A673 (cell line): ENCODE measurements around the gene NGEF. TPM values are rescaled to one million over a fixed set of nuclear protein-coding genes. Genes with fewer than 3 reads are reported as not detected.

Source experiments
- BruUV-seq: library from RNA; stranded (reverse); fragments of 400-500 nt; replicated peaks from 2 replicates; lab custom pipeline; 2021; lab: Mats Ljungman, UMichigan
- CTCF ChIA-PET: fragments of 300-600 bp; sonication (Branson Sonifier 250); formaldehyde crosslinking; loops from one replicate; lab custom pipeline; 2022; ENCODE audit warnings: antibody characterized with exemption; lab: Charles Lee
- POLR2A ChIA-PET: fragments of 300-600 bp; sonication (Branson Sonifier 250); formaldehyde crosslinking; loops from one replicate; lab custom pipeline; 2022; ENCODE audit warnings: antibody characterized with exemption; ENCODE audit not compliant: low non-redundant PET; lab: Charles Lee
- DNase-seq: peaks from one replicate; pipeline ENCODE4 v3.0.0-alpha.2; 2015; ENCODE audit warnings: low spot score
- H3K27ac ChIP-seq: fragments of 200-600 bp; sonication (generic); 2 replicates; pipeline ENCODE4 v1.5.1; 2016; ENCODE audit warnings: mixed run types, low read depth, mild to moderate bottlenecking, mixed read lengths, antibody characterized with exemption, low read length; ENCODE audit not compliant: poor library complexity, severe bottlenecking
- H3K27me3 ChIP-seq: fragments of 200-600 bp; sonication (generic); replicated peaks from 2 replicates; pipeline ENCODE4 v1.6.1; 2017; ENCODE audit warnings: mixed run types, low read depth, mild to moderate bottlenecking, mixed read lengths, antibody characterized with exemption, low read length; ENCODE audit not compliant: insufficient read depth, poor library complexity
- H3K36me3 ChIP-seq: fragments of 200-600 bp; sonication (generic); 2 replicates; pipeline ENCODE4 v1.6.1; 2016; ENCODE audit warnings: mixed run types, mild to moderate bottlenecking, mixed read lengths, antibody characterized with exemption, low read length; ENCODE audit not compliant: insufficient read depth, poor library complexity, severe bottlenecking
- H3K4me1 ChIP-seq: fragments of 200-600 bp; sonication (generic); 2 replicates; pipeline ENCODE4 v1.6.1; 2017; ENCODE audit warnings: mixed run types, mild to moderate bottlenecking, mixed read lengths, antibody characterized with exemption, low read length; ENCODE audit not compliant: insufficient read depth, poor library complexity, severe bottlenecking
- H3K4me3 ChIP-seq: fragments of 200-600 bp; sonication (generic); 2 replicates; pipeline ENCODE4 v1.5.1; 2016; ENCODE audit warnings: low read depth, mixed run types, mild to moderate bottlenecking, mixed read lengths, low read length; ENCODE audit not compliant: poor library complexity, severe bottlenecking
- H3K9me3 ChIP-seq: fragments of 200-600 bp; sonication (generic); 2 replicates; pipeline ENCODE4 v1.6.1; 2016; ENCODE audit warnings: mixed run types, low read depth, mild to moderate bottlenecking, mixed read lengths, antibody characterized with exemption, low read length; ENCODE audit not compliant: poor library complexity, severe bottlenecking
- EZH2 ChIP-seq: fragments of 200-600 bp; sonication (generic); IDR thresholded peaks from 2 replicates; pipeline ENCODE4 v1.6.1; 2017; ENCODE audit warnings: borderline replicate concordance, low read depth, mild to moderate bottlenecking, mixed read lengths, antibody characterized with exemption, low read length; ENCODE audit not compliant: poor library complexity, severe bottlenecking
- intact Hi-C: fragments of 100-400 bp; cut with micrococcal nuclease; formaldehyde crosslinking; loops from one replicate; pipeline ENCODE4 v1.10.0; 2022; ENCODE audit not compliant: unreplicated experiment
- total RNA-seq: library from RNA; stranded (reverse); gene quantifications from 2 replicates; pipeline ENCODE4 v1.2.3, GENCODE V29; 2021
- TF ChIP-seq, protein P1 (sequence below): fragments of 300-800, 200-600 bp; sonication (generic); conservative IDR thresholded peaks from 2 replicates; pipeline ENCODE4 v1.5.1; 2017; ENCODE audit warnings: low read depth, mild to moderate bottlenecking, antibody characterized with exemption, low read length, moderate library complexity, mixed read lengths

The NGEF gene
- total RNA-seq, 1 experiment from 2014 or later = 0.69 TPM

DNA sequence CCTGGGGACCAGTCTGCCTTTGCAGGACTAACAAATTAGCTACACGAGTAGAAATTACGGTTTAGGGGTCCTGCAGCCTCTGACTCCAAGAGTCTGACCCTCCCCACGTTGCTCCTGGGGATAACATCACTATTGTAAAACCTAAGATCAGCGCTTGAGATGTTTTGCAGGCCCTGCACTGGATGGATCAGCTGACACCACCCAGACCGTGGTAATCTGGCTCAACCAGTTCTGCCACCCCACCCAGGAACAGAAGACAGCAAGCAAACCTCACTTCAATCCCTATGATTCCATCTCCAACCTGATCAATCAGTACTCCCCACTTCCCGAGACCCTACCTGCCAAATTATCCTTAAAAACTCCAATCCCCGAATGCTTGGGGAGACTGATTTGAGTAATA is 31.7 kb downstream of the NGEF start:
- Histone ChIP-seq H3K4me3 (no peak overlapping the region), H3K27me3 (no peaks in the 10 kb centered on the region), H3K36me3 (no peaks in the 10 kb centered on the region), H3K9me3 (no peaks in the 10 kb centered on the region), H3K4me1 (no peaks in the 10 kb centered on the region), H3K27ac (no peak overlapping the region)
- no peak for DNase-seq
- TF ChIP-seq EZH2 = no peak
- TF ChIP-seq, protein P1, sequence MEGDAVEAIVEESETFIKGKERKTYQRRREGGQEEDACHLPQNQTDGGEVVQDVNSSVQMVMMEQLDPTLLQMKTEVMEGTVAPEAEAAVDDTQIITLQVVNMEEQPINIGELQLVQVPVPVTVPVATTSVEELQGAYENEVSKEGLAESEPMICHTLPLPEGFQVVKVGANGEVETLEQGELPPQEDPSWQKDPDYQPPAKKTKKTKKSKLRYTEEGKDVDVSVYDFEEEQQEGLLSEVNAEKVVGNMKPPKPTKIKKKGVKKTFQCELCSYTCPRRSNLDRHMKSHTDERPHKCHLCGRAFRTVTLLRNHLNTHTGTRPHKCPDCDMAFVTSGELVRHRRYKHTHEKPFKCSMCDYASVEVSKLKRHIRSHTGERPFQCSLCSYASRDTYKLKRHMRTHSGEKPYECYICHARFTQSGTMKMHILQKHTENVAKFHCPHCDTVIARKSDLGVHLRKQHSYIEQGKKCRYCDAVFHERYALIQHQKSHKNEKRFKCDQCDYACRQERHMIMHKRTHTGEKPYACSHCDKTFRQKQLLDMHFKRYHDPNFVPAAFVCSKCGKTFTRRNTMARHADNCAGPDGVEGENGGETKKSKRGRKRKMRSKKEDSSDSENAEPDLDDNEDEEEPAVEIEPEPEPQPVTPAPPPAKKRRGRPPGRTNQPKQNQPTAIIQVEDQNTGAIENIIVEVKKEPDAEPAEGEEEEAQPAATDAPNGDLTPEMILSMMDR = no peak
- intact Hi-C loops = no loop called here
- BruUV-seq = no TSS peak
- POLR2A ChIA-PET = no interaction called here
- CTCF ChIA-PET = no interaction called here

DNA sequence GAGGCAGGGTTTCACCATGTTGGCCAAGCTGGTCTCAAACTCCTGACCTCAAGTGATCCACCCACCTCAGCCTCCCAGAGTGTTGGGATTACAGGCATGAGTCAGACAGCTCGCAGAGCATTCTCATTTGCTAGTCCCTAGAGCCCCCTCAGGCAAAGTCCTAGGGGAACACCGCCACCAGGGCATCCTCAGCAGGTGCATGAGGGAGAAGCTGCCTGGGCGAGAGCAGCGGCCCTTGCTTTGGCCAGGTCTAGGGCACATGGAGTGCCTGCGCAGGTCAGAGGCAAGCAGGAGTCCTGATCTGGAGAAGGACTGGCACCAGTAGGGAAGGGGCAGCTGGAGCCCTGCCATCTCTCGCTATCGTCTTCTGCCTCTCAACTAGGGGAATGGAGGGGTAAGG is 32.4 kb downstream of the NGEF start:
- Histone ChIP-seq H3K9me3 (no peaks in the 10 kb centered on the region), H3K36me3 (no peaks in the 10 kb centered on the region), H3K27me3 (no peaks in the 10 kb centered on the region), H3K27ac (no peak overlapping the region), H3K4me3 (no peak overlapping the region), H3K4me1 (no peaks in the 10 kb centered on the region)
- CTCF ChIA-PET = no interaction called here
- TF ChIP-seq, protein P1 = no peak
- TF ChIP-seq EZH2 = no peak
- POLR2A ChIA-PET = no interaction called here
- intact Hi-C loops = no loop called here
- no TSS peak for BruUV-seq
- DNase-seq = no peak

DNA sequence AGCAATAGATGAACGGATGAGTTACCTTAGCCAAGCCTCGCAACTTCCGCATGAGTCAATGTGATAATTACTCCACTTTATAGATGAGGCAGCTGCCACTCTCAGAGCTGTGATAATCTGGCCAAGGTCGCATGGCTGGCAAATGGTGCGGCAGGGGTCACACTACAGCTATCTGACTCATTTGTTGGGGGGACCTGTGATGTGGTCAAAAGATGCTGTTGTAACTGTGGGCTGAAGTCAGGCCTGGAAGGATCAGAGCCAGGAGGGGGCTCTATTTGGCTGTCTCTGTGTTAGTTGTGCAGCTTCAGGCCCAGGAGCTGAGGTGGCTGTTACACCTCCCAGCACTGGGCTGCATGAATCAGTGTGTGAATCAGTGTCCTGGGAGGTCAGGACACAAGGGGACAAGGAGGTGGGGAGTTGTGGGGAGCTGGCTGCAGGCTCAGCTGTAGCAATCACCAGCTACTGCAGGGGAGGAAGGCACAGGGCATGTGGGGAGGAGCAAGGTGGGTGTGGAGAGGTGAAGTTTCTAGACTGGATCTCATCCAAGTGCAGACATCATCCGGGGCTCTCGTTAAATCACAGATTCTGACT is 33.1 kb downstream of the NGEF start:
- no peaks in the 10 kb centered on the region for H3K4me1 ChIP-seq
- intact Hi-C loops = no loop called here
- no peaks in the 10 kb centered on the region for H3K27me3 ChIP-seq
- H3K4me3 ChIP-seq = no peak overlapping the region
- no peaks in the 10 kb centered on the region for H3K9me3 ChIP-seq
- DNase-seq = no peak
- ChIA-PET POLR2A (no interaction called here), CTCF (no interaction called here)
- no TSS peak for BruUV-seq
- H3K36me3 ChIP-seq = no peaks in the 10 kb centered on the region
- TF ChIP-seq, protein P1 = no peak
- no peak for TF ChIP-seq EZH2
- H3K27ac ChIP-seq = no peak overlapping the region
